GM18520 (cell line): ENCODE measurements around the gene DLD.
"Not testable (repeated sequence)": the region's sequence is repeated elsewhere in the genome, so short reads cannot be mapped to it uniquely, and the experiment has no call there.

ENCODE experiments used
- ATAC-seq: cut with Tn5 transposase; IDR thresholded peaks from one replicate; pipeline ENCODE4 v1.9.1; 2021; ENCODE audit not compliant: unreplicated experiment

The DLD gene

DNA sequence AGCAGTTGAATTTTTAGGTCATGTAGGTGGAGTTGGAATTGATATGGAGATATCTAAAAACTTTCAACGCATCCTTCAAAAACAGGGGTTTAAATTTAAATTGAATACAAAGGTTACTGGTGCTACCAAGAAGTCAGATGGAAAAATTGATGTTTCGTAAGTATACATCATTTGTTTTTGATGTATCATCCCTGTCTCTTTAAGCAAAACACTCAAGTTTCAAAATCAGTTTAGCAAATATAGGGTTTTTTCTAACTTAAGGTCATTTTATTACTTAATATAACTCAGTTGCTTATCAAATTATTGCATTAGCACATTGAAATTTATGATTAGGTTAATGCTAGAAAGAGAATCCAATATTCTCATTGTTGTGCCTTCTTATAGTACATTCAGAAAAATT, 24.6 kb downstream of the DLD start:
- no peak for ATAC-seq

DNA sequence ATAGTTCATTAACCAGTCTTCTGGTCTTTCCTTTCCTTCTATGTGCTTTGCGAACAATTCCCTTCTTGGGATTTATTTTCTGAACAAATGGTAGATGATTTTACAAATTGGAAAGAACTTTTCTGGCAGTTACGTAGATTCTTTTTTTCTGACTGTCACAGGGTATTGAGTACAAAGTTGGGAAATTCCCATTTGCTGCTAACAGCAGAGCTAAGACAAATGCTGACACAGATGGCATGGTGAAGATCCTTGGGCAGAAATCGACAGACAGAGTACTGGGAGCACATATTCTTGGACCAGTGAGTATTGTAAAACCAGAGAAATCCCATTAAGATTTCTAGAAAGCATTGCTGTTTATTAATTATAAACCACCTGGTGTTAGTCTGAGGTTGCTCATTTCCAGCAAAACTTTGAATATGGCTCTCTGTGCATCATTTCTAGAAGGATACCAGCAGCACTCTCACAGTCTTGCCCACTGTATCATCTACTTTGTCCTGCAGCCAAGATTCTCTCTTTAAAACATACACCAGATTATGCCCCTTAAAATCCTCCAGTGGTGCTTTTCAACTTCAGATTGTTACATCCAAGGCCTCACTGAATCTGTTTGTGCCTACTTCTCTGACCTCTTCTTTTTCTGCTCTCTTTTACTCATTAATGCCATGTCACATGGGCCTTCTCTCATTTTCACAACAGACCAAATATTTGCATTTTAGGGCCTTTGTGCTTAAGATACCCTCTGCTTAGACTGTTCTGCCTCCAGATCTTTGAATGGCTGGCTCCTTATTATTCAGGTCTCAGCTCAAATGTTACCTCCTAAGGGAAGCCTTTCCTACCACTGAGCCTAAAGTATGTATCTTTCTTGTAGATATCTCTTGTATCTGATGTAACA, 27.0 kb downstream of the DLD start:
- ATAC-seq = peak; percentile 86

DNA sequence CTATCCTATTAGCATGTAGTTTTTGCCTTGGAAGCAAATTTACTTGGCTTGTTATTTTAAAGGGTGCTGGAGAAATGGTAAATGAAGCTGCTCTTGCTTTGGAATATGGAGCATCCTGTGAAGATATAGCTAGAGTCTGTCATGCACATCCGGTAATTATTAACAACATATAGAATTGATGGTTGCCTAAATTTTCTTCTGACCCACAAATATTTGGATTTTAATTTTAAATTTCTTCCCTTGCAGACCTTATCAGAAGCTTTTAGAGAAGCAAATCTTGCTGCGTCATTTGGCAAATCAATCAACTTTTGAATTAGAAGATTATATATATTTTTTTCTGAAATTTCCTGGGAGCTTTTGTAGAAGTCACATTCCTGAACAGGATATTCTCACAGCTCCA, 28.0 kb downstream of the DLD start:
- ATAC-seq = no peak

DNA sequence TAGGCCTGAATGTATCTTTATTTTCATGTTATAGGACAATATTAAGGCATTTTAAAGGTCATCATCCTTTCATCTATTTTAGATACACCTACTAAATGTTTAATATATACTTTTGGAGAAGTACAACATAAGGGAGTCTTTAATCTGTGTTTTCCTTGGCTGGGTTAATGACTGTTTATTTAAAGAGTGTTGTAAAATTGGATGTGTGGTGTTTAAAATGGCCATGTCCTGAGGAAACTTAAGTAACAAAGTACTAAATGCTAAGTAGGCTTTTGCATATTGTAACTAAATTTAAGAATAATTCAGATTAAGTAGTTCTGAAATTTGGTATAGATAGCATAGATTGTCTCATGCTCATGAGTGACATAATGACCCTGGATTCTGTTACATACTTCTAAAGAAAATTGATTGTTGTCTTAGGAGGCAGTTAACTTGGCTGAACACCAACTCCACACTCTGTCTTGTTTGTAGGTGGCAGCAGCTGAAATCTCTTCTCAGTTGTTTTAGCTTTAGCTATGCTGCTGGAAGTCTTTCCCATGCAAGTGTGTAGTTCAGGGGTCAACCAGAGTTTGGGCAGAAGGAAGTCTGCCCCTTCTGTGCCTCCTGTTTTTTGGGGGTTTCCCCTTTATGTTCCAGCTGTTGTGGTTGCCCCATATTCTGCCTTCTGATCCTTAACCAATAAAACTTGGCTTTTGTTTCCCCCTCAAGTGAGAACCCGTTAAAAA, 29.2 kb downstream of the DLD start:
- no peak for ATAC-seq

DNA sequence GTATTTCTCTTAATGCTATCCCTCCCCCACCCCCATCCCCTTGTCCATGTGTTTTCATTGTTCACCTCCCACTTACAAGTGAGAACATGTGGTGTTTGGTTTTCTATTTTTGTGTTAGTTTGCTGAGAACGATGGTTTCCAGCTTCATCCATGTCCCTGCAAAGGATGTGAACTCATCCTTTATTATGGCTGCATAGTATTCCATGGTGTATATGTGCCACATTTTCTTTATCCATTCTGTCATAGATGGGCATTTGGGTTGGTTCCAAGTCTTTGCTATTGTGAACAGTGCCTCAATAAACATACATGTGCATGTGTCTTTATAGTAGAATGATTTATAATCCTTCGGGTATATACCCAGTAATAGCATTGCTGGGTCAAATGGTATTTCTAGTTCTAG, 30.8 kb downstream of the DLD start:
- ATAC-seq = not testable (repeated sequence)

DNA sequence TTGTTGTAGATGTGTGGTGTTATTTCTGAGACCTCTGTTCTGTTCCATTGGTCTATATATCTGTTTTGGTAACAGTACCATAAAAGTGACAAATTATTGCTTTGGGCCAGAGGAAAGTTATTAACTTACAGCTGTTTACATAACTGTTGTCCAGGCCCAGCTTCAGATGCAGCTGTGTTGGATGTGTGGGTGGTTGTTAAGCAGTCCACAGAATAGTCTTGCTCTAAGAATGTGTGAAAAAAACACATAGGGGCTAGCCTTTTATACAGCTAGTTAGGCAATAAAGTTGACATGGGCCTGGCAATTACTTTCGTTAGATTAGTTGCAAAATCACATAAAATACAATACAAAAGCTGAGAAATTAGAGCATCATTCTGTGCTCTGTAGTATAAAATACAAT, 31.9 kb downstream of the DLD start:
- ATAC-seq = no peak

DNA sequence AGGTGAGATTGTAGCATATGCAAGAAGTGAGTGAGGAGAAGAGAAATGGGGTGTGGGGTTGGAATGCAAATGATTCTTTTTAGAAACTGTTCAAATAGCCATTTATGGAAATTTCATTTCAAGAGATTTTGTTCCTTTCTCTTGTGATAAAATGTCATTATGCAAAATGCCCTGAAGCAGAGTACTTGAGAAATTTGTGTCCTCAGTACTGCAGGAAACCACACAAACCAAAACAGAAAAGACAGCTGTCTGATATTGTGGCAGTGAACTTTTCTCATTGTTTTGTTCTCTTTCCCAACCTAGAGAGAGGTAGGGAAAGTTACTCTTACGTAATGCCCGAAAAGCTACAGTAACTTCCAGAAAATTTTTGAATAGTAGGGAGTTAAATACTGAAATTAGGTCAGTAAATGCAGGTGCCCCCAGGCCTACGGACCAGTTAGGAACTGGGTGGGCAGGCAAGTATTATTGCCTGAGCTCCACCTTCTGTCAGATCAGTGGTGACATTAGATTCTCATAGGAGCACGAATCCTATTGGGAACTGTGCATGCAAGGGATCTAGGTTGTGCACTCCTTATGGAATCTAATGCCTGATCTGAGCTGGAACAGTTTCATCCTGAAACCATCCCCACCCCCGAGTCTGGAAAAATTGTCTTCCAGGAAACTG, 34.0 kb downstream of the DLD start:
- ATAC-seq = peak; percentile 87

DNA sequence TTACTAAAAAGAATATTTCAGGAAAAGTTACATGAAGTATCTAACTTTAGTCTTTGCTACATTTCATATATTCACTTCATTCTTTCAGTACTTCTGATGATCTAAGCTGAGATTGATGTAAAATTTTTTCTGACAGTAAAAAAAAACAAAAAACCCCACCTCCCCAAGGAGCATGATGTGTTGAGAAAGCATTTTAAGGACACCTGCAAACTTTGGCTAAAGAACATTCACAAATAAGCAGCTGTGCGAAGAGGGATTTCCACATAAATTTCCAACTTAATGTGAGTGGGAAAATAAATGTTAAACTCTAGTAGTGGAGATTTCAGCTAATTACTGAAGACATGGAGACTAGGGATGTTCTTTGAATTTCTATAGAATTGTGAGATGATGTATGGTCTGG, 35.5 kb downstream of the DLD start:
- ATAC-seq = no peak

DNA sequence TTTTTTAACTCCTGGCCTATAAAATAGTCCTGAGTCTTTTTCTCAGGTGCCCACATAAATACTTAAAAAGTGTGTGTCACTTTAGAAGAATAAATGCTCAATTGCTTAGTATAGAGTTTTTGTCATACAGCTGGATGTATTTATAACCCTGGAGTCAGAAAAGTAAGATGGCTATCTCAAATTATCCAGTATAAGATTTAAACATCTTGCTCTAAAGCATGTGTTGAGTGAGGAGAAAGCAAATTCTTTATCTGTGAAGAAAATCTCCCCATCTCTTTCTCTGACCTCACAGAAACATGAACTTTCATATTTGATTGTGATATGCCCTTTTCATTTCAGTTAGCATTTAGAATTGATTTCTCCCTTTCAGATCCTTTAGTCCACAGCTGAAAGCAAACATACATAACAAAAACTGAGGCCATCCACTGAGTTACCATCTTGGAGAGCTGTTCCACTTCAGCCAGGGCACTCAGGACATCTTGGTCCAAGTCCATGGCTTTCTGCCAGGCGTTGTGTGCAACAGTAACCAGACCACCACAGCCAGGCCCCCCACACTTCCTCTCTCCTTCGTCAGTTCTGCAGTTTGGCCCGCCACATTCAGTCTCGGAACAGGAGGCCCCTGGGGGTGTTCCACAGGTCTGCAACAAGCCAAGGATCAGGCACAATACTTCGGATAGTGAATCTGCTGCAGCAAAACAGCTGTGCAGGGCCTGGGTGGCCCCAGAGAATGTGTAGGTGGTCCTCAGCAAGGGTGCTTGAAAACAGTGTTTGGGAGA, 40.9 kb downstream of the DLD start:
- no peak for ATAC-seq

DNA sequence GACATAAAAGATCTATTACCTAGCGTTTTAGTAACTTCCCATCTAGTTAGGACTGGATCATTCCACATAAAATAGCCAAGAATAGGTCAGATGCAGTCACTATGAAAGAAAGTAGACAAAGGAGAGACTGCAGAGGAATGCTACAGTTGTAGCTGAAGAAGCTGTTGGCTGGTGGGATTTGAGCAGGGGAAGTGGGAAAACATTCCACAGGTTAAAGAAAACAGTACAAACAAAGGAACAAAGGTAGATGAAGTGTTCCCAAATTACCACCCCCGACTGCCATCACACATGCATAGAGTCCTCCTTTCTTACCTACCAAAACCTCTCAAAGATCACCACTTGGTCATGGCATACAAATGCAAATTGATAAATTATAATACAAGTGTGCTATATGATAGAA, 41.8 kb downstream of the DLD start:
- ATAC-seq = no peak

DNA sequence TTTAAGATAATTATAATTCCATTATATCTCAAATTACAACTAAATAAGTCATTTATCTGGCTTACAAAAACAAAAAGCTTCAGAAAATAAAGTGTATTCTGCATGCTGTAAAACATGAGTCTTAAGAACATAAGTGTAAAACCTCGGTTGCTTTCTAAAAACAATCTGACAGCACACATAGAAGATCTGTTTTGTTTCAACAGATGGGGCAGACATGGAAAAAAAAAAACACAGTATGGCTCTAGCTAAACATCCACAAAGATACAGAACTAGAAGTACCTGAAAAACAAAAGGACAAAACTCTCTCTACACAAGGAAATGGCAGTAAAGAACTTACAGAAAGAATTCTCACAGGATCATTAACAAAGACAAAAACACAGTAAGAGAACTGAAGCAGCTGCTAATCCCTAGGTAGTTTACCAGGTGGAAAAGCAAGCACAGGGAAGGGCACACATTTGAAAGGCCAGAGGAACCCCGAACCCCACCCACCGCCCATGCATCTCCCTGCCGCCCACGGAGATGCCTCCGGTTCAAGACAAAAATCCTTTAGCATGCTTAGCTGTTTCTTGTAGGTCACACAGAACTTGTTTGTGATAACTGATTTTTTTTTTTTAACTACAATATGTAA, 42.5 kb downstream of the DLD start:
- ATAC-seq = no peak

DNA sequence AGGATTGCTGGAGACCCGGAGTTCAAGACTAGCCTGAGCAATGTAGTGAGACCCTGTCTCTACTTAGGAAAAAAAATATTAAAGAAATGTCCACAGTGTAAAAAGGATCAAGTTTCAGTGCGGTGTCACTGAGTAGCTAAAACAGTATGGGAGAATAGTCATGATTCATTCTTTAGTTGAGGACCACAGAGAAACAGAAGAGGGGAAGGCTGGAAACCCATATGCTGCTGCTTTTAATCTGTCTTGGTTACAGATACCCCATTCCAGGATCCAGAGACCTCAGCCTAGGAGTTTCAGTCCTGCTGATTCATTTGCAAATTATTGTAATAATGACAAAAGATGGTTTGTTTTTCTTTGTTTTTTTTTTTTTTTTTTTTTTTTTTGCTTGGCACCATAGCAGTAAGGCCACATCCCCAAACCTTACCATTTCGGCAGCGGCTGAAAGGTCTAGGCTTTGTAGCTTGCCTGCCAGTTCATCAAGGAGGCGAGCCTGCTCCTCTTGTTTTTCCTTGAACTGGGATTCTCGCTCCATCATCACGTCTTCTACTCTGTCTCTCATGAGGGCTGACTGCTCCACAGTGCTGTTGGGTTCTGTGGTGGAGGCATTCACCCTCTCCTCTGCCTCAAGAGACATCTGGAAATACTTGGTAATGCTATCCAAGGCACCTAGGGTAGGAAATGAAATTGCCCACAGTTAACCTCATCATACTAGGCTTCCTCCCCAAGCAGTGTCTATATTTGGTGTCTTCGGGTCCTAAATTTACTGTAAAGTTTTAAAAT, 44.2 kb downstream of the DLD start:
- ATAC-seq = no peak

DNA sequence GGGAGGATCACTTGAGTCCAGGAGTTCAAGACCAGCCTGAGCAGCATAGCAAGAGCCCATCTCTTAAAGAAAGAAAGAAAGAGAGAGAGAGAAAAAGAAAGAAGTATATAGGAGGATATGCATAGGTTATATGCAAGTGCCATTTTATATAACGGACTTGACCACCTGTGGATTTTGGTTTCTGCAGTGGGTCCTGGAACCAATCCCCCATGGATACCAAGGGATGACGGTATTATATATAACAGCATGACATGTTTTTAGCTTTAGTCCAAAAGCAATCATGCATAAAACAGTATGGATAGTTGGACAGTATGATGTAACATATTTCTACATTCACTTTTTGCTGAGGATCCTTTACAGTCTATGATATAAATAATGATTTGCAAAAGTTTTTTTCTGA, 45.3 kb downstream of the DLD start:
- ATAC-seq = no peak

DNA sequence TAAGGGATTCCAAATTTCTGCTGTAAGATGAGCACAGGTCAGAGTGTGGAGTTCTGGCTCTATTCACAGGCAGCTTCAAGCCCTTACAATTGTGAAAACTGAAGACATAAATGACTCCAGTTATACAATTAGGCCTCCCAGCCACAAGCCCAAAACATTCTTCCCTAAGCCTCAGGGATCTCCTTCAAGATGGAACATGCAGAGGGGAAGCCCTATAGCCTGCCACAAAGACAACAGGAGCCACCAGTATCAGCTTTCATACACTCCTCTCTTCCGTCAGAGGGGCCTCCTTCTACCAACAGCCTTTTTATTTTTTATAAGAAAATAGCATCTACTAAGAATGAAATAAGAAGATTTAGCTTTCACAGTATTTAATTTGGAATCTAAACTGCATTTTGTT, 46.5 kb downstream of the DLD start:
- no peak for ATAC-seq

DNA sequence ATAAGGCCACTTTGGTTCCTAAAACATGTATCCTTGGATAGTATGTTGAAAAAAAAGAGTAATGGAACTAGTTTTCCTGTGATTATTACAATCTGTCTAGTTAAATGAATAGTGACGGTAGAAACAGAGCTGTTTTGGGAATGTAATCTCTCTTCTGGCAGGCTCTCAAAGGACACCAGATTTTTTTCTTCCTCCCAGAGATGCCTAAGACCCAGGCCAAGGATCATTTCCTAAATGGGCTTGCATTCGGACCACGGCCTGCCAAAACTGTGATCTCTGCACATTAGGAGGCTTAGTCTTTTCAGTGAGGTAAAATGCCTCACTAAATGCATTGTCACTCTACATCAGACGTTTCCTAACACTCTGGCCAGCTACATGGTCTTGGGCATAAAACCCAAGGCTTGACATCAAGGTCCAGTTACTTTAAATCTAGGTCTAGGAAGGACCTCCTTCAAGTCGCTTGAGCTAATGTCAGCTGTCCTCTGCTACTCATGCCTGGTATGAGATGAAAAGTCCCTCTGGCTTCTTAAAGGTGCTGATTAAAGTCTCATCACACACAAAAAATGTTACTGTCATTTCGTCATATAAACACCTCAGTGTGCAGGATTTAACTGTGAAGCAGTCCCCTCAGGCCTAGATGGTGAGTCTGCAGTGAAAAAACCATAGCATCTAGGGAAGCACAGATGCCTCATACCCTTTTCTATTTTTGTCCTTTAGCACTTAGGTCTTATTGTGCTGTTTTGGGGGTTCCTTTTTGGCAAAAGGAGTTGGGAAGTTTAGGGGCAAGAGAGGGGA, 47.7 kb downstream of the DLD start:
- no peak for ATAC-seq

DNA sequence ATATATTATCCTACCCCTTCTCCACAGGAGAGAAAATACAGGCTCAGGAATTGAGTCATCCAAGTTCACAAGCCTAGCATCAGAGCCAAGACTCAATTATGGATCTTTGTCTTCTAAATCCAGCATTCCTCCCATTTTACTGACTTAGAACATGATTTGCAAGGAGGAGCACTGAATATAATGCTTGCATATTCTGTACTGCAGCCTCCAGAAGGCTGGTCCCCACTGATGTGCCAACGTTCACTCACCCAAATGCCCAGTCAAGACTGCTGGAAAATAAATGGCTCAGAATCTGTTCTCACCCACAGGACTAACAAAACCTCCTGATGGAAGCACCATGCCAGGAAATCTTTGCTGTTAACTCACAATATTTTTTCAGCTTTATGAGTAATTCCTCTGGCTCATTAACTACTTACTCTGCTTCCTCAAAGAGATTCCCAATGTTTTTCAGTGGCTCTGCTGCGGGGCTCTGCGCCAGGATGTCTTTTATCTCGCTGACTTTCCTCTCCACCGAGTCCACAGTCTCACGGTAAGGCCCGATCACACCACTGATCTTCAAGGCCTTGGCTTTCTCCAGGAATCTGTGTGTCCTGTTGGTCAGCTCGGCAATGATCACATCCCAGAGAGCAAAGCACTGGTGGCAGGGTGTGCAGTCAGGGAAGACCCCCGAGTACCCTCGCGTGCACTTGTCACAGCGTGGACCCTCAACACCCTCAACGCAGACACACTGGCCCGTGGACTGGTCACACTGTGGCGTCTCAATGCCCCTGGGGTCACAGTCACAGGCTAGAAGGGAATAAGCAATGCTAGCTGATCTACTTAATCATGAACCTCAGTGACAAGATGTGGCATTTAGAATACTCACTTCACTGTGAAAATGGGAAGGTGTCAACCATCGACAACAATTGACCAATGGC, 48.8 kb downstream of the DLD start:
- ATAC-seq = no peak

DNA sequence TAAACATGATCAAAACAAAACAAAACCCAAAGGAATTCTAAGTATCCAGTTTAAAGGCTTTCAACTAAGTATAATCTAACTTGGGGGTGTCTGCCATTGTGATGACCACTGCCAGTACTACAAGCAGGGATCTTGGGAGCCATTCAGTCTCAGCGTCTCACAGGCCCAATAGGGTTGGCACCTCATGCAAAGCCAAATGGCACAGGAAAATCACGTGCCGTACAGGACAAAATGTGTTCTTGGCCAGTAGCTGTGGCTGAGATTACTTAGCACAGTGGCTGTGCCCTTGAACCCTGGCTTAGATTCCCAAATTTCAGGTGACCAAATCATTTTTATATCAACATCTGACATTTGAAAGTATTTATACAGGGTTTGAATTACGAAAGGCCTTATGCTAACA, 50.0 kb downstream of the DLD start:
- no peak for ATAC-seq

DNA sequence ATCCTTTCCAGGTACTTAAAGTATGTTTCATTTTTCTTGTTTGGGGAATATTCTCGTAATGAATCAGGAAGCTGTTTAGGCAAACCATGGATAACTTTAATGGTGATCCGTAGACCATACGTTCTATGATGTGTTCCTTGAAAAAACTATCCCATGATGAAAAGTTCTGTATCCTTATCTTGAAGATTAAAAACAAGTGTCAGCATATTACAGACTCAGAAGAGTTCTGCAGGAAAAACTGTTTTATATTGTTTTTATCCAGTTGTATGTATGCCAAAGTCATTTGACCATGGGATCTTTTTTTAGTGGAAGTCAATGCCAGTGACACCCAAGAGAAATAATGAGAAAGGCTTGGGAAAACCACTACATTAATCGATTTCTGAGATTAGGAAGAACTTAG, 52.0 kb downstream of the DLD start:
- no peak for ATAC-seq
